ENCODE measurements around the gene CD93. TPM values are rescaled to one million over a fixed set of nuclear protein-coding genes. Genes with fewer than 3 reads are reported as not detected.
A peak's percentile ranks its signal among the peaks of the same experiment; 100 is the strongest.

The CD93 gene
- total RNA-seq, 1 experiment from 2014 or later, result under 0.01 TPM

DNA sequence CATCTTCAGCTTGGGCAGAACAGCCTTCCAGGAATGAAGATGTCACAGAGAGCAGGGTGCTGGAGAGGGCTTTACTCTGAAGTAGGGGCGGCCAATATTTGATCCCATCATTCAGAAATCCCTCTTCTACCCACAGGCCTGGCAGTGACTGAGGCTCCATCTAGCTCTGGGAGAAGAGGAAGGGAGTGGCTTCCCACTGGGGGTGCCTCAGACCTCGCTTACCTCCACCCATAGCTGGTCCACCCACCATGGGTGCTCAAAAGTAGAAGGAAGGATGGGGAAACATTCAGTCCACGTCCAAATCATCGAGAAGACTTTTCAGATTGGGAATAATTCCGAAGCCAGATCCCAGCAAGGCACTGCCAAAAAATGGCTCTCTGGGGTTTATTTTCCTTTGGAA lies 24.9 kb downstream of the CD93 start:
- no peak for DNase-seq (ENCODE audit: low read depth)

DNA sequence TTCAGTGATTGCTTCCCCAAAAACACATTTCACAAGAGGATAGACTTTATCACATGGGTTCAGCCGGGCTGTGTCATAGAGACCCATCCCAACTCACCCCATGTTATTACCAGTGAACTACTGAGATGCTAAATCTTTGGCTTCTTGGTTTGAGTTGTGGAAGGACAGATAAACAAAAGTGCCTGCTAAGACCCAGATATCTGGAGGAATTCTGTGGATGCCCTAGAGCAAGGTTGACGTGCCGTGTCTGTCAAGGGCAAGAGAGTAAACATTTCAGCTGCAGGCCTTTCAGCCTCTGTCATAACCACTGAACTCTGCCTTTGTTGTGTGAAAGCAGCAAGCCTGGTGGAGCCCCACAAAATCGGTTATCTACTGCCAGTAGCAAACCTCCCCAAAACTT lies 25.5 kb downstream of the CD93 start:
- DNase-seq (ENCODE audit: low read depth), result no peak

DNA sequence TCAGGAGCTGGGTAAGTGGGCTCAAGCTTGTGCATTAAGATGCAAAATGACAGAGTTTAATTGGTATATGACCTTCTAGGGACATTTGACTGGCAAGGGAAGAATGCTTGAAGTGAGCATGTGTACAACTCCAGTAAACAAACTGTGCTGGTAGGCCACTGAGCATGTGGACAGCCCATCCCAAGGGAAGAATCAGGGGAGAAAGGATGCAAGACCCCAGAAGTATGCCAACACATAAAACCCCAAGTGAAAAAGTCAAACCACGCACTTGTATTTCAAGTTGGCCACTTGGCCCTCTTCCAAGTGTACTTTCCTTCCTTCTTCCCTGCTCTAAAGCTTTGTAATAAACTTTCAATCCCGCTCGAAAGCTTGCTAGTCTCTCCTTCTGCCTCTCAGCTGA lies 26.3 kb downstream of the CD93 start:
- DNase-seq (ENCODE audit: low read depth), result no peak

DNA sequence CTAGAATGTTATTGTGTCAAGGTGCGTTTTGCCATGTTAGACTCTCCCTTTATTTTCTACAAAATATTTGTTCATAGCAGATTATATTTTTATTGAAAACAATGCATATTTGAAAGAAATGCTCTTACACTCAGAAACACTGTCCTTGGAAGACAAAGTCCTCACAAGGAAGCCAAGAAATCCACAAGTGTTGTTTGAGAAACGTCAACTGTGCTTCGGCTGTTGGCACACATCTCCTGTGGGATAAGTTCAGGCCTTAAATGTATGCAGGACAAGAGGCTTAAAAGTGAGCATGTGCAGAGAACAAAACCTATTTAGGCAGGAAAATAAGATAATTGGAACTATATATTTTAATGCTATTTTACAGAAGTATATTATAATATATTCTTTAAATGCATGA lies 27.1 kb downstream of the CD93 start:
- DNase-seq (ENCODE audit: low read depth), result no peak

DNA sequence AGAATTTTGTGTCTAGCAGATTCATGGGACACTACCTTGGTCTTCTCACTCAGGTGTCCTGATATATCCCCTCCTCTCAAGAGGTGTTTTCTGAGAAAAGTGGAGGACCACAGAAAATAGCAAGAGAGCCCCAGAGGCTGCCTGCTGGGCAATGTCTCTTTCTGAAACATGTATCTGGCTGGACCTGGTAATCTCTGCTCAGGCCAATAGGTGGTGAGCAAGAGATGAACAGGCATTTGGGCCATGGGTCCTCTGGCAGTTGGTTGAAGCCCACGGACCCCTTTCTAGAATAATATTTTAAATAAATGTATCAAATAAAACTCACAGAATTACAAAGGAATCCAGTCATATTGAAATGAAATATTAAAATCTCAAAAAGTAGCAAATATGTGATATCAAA lies 27.9 kb downstream of the CD93 start:
- DNase-seq (ENCODE audit: low read depth), result no peak

DNA sequence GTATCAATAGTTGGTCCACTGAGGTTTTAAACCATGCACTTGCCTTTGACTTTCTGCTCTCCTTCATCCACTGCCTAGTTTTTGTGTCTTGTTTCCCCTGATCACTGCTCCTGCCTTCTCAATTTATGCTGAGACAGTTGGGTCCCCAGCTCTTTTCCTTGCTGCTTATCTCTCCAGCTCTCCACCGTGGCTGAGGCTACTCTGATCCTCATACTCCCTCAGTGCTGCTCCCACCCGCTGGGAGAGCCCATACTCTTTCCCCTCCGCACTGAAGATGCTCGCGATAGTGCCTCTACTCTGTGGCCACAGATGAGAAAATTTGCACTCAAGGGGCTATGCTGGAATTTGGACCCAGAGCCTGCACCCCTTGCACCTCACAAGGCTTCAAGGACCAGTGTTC lies 33.2 kb downstream of the CD93 start:
- no peak for DNase-seq (ENCODE audit: low read depth)

DNA sequence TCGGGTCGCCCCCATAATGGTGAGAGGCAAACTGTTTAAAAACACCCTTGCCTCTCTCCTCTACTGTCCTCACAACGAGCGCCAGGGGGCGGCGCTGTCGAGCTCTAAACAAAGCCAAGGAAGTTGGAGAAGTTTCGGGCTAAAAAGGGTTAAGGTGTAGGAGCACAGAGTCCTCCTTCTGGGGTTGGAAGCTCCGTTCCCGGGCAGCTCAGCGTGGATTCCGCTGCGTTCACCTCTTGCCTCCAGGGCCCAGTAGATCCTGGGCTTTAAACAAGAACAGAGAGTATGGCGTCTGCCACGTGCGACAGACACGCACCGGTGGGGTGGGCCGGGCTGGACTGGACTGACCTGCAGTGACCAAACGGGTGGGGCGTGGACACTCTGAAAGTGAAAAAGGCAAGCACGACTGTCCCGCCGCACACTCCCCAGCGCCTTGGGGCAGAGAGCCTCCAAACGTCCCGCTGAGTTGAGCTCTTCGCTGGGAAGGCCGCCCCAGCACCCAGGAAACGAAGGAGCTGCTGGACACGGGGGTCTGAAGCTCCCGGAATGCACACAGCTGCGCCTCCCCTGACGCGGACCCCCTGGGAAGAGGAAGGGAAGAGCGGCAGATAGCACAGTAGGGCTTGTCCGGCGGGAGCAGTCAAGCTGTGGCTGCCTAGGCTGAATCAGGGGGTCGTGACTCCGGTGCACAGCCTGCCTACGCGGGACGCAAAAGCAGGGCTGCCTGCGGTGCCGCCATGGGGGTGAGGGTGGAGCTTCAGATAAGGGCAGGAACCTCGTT lies 35.1 kb downstream of the CD93 start:
- peak; percentile 85 for DNase-seq (ENCODE audit: low read depth)

DNA sequence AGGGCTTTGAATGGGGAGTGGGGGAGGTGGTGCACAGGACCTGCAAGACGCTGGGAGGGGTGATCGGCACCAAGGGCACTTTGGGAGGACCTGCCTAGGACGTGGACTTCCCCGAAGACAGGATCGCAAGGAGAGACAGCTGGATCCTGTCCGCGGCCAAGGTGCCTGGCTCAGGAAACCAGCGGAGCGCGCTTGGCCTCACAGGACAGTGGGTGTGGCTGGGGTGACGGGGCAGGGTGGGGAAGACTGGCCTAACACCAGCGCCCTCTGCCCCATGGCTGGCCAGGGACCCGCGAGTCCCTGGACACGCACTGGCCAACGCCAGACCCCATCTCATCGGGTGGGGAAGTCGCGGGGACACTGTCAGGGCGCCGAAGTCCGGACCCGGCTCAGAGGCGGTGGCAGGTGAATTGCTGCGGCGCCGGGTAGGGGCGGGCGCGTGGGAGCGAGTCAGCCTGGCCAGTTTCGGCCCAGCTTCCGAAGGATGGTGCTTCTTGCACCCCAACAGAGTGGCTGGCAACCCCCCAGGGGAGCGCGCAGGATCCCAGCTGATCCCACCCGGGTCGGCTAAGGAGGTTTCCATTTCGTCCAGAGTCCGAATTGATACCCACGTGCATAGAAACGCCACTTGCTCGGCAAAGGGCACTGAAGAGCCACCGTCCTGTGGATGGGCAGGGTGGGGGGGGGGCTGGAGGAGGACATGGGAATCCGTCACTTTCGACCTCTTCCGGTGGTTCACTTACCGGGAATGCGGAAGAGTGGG lies 35.9 kb downstream of the CD93 start:
- peak; percentile 53 for DNase-seq (ENCODE audit: low read depth)

DNA sequence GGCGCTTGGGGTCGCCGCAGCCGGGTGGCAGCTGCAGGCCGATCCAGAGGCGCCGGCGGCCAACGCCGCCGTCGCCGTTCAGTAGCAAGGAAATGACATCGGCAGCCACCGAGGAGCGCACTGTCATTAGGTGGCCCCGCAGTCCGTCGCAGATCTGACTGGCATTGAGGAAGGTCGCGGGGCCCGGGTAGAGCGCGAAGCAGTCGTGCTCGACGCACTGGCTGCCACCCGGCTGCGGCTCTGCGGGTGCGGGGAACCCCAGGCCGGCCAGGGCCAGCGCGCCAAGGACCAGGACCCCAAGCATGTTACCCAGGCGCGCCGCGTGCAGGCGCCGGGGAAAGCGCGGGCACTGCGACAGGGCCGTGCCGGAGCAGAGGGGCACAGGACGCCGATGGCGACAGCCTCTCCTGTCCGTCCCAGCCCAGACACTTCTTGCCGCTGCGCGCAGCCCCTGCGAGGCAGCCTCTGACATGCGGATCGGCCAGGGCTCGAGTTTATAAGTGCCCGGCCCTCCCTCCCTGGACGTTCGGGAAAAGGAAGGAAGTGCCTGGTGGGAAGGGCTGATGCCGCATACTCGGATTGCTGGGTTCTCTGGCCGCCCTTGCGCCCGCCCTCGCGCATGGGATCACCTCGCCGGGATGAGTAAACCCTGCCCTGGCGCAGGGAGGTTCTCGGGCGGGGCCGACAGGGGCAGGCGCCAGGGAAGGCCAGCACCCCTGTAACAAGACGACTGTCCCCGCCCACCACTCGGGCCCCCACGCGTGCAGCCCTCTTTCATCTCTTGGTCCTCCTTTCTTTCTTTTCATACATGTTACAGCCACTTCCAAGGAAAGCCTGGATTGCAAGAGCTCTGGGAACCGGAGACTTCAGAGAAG lies 36.7 kb downstream of the CD93 start, which contains the start of gene THBD:
TSS of gene THBD (minus strand) at position 472 of the 875 bp plus-strand sequence. CDS start at position 304, 168 bp downstream.
- peak; percentile 65 for DNase-seq (ENCODE audit: low read depth)

DNA sequence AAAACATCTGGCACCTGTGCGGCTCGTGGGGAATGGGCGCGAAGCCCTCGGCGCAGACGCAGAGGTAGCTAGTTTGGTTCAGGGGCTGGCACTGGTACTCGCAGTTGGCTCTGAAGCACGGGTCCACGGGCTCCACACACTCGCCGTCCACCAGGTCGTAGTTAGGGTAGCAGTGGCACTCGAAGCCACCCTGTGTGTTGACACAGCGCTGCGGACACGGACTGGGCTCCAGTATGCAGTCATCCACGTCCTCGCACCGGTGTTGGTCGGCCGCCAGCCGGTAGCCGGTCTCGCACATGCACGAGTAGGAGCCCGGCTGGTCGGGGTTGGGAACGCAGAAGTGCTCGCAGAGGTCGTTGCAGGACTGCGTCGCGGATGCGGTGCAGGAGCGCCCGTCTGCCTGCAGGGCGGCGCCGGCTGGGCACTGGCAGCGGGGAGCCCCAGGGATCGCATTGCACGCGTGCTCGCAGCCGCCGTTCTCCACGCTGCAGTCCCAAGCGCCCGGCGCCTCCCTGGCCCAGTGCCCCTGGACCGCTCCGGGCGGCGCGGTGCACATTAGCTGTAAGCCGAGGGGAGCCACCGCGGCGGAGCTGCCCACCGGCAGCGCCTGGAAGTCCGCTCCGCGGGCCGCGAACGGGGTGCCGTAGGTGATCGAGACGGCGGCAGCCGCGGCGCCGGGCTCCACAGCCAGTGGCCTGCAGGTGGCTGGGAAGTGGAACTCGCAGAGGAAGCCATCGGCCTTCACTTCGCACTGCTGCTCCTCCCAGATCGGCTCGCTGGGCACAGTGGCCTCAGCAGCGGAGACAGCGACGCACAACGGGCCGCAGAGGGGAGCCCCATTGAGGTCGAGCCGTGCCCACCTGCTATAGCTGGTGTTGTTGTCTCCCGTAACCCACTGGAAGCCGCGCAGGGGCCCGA lies 37.6 kb downstream of the CD93 start:
- DNase-seq (ENCODE audit: low read depth), result peak; percentile 13

DNA sequence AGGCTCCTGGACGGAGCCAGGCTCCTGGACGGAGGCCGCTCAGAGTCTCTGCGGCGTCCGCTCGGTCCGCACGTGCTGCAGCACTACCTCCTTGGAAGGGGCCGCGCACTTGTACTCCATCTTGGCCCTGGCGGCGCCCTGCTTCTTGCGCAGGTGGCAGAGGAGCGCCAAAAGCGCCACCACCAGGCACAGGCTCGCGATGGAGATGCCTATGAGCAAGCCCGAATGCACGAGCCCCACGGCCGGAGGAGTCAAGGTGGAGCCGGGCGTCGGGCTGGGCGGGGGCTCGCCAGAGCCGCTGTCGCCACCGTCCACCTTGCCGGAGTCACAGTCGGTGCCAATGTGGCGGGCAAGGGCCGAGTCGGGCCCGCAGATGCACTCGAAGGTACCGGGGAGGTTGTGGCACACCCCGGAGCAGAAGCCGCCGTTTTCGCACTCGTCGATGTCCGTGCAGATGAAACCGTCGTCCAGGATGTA lies 38.3 kb downstream of the CD93 start:
- no peak for DNase-seq (ENCODE audit: low read depth)

DNA sequence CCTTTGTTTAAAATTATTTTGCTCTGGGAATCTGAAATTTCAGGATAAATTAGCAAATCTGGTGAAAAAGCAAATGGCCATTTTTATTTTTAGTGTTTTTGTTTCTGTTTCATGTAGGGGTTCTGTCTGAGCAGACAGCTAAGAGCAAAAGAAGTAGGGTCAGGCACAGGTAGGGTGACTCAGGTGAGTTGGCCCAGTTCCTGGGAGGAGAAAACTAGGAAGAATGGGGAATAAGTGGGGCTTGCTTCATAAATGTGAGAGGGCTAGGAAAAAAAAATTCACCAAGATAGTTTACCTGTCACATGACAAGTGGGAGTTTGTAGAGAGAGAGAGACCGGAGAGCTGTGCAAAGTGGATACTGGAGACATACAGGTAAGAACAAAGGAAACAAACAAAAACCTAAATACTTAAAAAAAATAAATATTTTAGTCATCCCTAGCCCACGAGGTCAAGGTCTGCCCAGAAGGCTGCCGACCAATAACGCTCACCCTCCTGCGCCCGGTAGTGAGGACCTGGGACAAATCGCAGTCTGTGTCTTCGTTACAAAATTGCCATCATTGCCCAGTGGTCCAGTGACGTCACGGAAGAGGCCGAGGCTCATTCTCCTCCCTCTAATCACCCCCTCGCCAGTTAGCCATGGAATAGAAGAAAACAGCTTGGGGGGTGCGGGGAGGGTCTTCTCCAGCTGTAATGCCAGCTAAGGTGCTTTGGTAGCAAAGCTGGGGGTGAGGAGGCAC lies 39.0 kb downstream of the CD93 start:
- no peak for DNase-seq (ENCODE audit: low read depth)

DNA sequence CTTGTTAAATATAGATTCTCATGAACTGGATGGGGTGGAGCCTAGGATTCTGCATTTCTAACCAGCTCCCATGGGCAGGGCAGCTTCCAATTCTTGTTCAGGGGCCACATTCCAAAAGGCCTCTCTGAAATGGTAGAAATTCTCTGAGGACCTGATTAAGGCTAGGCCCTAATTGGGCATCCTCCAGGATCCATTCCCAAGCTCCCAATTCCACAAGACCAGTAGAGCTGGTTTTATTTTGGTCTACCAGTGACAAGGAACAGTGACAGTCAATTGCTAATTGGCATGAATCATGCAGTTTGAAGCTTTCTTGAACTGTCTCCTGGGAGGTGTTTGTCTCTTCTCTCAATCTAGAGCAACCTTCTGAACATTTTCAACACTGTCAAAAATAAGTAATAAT lies 39.7 kb downstream of the CD93 start:
- no peak for DNase-seq (ENCODE audit: low read depth)

DNA sequence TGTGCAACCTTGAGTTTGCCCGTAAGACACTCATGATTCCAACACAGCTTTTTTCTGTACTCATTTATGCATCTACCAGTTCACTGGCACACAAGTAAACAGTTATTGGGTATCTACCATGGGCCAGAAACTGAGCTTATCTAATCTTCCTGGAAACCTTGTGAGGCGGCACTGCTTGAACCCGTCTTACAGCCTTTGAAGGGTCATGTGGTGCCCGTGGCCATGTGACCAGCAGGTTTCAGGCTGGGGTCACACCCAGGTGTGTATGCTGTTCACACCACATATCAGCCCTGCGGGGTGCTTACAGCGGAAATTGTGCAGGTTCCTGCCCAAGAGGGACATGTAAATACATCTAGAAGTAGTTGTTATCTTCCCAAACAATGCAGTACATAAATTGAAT lies 42.7 kb downstream of the CD93 start:
- no peak for DNase-seq (ENCODE audit: low read depth)

DNA sequence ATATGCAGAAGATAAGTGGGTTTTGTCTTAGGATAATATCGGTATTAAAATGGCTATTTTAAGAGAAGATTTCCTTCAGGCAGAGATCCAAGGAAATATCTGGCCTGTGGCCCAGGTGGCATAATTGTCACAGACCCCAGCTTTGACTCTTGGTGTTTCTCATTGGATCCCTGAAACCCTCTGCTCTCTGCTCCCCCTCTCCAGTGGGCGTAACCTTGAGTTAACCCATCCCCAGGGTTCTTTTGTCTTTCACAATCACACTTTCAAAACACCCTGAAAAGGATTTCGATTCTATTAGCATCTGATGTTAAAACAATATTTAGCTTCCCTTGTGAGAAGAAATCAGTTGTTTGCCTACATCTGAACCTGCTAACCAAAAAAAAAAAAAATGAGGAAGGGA lies 43.9 kb downstream of the CD93 start:
- no peak for DNase-seq (ENCODE audit: low read depth)

DNA sequence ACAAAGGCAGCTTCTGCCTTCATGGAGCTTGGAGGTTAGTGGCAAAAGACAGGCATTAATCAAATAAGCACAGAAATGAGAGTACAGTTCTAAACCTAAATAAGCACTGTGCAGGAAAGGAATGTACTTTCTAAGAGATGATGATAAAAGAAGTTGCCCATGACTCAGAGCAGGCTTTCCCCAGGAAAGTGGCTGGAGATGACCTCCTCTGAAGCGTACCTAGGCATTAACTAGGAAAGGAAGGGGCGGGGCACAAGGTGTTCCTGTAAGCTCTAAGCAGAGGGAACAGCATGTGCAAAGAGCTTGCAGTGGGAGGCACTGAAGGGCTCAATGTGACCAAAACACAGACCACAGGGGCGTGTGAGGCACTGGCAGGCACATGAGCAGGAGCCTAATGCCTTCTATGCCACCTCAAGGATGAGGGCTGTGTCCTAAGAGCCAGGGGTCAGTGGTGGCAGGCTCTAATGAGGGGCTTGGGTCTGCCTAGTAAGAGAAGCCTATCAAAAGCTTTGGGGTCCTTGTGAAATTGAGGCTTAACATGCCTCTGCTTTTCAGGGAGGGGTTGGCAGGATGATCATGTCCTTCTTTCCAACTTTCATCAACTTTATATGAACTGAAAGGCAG lies 46.1 kb downstream of the CD93 start:
- no peak for DNase-seq (ENCODE audit: low read depth)

DNA sequence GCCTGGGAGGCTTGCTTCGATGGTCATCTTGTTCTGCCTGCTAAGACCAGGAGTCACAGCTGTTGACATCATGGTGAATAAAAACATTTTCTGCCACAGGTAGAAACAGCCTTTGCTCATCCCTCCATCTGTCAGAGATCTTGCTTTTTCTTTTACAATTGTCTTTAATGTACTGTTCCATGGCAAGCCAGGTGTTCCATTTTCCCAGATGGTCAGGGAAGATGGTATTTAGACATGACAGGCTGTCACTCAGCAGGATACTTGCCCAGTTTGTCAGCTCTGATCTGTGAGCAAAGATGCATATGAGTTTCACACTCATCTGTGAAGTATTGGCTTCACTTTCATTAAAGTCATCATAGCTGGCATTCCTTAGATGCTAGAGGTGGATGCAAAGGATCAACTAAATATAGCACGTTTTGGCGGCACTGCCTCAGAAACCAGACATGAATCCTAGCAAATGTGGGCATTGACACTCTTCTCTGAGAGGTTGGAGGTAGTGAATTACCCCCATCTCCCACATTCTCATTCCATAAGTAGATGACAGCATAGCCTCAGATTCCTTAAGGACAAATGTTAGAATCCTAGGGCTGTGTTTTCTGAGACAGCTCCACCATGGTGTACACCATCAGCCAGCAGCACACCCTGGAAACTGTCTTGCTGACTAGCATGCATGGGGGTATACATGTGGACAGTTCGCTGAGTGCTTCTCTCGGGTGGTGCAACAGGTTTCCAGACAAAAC lies 46.8 kb downstream of the CD93 start:
- DNase-seq (ENCODE audit: low read depth), result no peak

DNA sequence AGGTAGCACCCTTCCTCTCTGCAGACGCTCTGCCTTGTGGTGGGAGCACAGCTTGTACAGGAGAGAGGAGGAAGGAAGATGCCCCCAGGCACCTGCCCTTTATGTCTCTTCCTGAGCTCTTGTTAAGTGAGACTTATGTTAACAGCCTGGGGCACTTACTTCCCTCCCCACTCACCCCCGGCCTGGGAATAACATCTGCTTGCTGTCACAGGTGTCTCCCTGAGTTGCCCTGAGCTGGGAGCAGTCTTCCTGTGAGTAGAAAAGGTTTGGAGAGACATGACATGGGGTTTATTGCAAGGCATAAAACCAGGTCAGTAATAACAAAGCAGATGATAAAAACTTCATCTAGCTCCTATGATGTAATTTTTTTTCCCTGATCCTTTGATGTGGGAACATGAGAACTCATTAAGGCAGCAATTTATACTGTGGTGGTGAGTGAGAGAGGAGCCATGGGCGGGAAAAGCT lies 49.1 kb downstream of the CD93 start:
- DNase-seq (ENCODE audit: low read depth), result no peak

DNA sequence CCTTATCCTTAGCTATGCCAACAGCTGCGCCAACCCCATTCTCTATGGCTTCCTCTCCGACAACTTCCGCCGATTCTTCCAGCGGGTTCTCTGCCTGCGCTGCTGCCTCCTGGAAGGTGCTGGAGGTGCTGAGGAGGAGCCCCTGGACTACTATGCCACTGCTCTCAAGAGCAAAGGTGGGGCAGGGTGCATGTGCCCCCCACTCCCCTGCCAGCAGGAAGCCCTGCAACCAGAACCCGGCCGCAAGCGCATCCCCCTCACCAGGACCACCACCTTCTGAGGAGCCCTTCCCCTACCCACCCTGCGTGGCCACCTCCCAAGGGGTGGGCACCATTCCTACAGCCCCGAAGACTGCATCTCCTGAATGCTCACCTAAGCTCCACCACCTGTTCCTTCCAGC lies 49.8 kb downstream of the CD93 start:
- no peak for DNase-seq (ENCODE audit: low read depth)

All from Daoy (cell line).